Iris pigment epithelial cell (primary cell): ENCODE measurements around the gene FCHSD2.
"Not testable (repeated sequence)": the region's sequence is repeated elsewhere in the genome, so short reads cannot be mapped to it uniquely, and the experiment has no call there.

Experiments used
- DNase-seq: peaks from one replicate; pipeline ENCODE4 v3.0.0-alpha.2; 2011; ENCODE audit warnings: low read depth

Gene FCHSD2

GRCh38 chr11:73058989-73059674, 83.0 kb downstream of the FCHSD2 start:
- no peak for DNase-seq

DNA sequence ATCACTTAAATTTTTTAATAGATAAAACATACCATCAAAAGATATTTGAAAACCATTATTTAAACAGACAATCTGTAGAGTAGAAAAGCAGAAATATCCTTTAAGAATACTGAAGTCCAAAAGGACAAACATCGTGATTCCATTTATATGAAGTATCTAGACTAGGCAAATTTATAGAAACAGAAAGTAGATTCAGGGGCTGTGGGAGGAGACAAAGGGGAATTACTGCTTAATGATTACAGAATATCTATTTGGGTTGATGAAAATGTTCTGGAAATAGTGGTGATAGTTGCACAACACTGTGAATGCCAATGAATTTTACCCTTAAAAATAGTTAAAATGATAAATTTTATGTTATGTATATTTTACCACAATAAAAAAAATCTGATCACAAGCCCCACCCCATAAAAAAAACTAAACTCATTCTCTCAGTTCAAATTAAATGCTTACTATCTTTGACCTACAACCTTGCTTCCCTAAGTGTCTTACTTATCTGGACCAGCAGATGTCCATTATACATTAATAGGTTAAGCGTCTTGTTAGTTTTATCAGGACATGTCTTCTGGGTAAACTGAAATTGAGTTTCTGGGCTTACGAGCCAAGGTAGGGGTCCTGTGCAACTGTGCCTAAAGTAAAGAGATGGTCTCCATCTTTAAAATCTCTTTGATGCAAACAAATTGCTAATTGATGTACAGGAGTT, 86.3 kb downstream of the FCHSD2 start:
- DNase-seq = no peak

- DNase-seq = no peak
Measured at GRCh38 chr11:73055002-73055401, 87.1 kb downstream of the FCHSD2 start.

DNA sequence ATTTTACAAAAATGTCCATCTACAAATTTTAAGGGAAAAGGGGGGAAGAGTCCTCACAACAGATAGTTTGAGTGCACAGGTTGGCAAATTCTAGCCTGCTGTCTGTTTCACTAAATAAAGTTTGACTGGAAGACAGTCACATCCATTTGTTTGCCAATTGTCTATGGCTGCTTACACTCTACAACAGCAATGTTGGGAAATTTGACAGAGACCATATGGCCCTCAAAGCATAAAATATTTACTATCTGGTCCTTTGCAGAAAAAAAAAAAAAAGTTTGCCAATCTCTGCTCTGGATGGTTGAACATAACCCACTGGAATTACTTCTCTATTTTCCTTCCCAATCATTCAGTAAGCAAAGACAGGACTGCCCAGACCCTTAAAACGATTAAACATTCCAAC, 88.2 kb downstream of the FCHSD2 start:
- DNase-seq = no peak

DNA sequence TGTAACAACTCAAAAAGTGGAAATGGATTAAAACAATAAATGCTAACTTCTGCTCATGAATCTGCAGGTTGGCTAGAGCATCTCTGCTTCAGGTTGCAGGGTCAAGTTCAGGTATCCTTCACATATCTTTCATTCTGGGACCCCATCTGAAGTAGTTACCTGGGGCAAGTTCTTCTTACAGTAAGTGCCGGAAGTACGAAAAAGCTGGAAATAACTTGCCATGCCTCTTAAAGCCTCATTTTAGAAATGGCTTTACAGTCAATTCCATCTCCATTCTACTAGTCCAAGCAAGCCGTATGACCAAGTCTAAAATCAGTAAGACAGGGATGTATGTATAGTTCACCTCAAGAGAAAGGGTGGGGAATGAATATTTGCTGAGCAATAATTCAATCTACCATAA, 93.7 kb downstream of the FCHSD2 start:
- DNase-seq = no peak

DNA sequence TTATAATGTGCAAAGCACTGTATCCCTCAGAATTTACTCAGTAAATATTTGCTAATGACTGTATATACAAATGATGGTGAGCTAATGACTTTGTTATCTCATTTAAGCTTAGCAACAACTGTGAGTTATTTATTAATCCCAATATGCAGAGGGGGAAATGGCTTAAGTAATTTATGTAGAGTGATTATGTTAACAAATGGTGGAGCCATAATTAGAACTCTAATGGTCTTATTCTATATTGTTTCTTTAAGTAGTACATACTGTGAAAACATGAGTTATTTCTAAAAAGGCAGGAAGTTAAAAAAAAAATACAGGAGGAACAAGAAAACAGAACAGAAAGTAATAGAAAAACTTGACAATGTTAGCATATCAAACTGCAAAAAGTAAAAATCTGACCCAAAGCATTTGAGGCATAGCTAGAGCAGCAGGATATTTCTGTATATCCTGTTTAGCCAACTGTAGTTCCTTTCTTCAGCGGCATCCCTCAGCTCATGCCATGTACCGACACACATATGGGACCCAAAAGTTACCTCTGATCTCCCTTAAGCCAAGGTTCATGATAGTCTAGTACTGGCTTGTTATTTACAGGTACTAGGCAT, 94.2 kb downstream of the FCHSD2 start:
- no peak for DNase-seq

GRCh38 chr11:73040046-73040445, 102.1 kb downstream of the FCHSD2 start:
- no peak for DNase-seq

- DNase-seq = no peak
Measured at GRCh38 chr11:73034777-73035176, 107.3 kb downstream of the FCHSD2 start.

- DNase-seq = no peak
Measured at GRCh38 chr11:73034331-73034730, 107.8 kb downstream of the FCHSD2 start.

DNA sequence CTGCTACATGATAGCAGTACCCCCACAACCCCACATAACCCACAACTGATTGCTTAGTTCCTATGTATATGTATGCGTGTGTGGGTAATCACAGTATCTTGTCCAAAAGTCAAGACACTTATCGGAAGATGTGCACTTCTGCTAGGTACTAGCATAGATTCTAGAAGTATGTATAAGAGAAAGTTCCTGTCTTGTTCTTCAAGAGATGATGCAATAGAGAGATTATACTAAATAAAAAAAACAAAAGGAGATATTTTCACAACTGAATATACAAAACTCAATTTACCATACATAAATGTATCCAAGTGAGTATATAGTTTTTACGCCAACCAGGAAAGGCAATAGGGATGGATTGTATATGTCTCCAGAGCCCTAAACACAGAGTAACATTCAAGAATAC, 112.0 kb downstream of the FCHSD2 start:
- DNase-seq = no peak

GRCh38 chr11:73029403-73029802, 112.7 kb downstream of the FCHSD2 start:
- no peak for DNase-seq

DNA sequence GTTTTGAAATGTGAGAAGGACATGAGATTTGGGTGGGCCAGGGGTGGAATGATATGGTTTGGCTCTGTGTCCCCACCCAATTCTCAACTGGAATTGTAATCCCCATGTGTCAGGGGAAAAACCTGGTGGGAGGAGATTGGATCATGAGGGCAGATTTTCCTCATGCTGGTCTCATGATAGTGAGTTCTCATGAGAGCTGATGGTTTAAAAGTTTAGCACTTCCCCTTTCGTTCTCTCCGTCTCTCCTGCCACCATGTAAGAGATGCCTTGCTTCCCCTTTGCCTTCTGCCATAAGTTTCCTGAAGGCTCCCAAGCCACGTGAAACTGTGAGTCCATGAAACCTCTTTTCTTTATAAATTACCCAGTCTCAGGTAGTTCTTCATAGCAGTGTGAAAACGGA, 113.5 kb downstream of the FCHSD2 start:
- no peak for DNase-seq

- not testable (repeated sequence) for DNase-seq
Measured at GRCh38 chr11:73027840-73028239, 114.3 kb downstream of the FCHSD2 start.

DNA sequence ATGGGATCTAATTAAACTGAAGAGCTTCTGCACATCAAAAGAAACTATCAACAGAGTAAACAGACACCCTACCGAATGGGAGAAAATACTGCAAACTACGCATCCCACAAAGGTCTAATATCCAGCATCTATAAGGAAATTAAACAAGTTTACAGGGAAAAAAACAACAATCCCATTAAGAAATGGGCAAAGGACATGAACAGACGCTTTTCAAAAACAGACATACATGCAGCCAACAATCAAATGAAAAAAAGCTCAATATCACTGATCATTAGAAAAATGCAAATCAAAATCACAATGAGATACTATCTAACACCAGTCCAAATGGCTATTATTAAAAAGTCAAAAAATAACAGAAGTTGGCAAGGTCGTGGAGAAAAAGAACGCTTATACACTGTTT, 117.5 kb downstream of the FCHSD2 start:
- no peak for DNase-seq

DNA sequence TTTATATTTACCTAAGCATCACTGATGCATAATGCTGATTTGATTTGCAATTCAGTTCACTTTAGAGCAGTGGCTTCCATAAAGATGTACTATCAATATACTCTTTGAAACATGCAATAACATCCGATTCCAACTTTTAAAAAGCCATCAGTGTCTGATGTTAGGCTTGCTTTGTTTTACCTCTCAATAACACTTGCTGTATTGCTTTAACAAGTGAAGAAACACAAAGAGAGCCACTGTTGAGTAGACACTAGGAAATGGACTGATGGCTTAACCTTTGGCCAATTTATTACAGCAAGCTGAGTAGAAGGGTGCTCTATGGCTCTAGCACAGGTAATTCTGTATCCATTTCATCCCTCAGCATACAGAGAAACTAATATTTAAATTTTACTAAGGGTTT, 122.1 kb downstream of the FCHSD2 start:
- DNase-seq = no peak

GRCh38 chr11:73019449-73019848, 122.7 kb downstream of the FCHSD2 start:
- no peak for DNase-seq

GRCh38 chr11:73018856-73019255, 123.3 kb downstream of the FCHSD2 start:
- no peak for DNase-seq

DNA sequence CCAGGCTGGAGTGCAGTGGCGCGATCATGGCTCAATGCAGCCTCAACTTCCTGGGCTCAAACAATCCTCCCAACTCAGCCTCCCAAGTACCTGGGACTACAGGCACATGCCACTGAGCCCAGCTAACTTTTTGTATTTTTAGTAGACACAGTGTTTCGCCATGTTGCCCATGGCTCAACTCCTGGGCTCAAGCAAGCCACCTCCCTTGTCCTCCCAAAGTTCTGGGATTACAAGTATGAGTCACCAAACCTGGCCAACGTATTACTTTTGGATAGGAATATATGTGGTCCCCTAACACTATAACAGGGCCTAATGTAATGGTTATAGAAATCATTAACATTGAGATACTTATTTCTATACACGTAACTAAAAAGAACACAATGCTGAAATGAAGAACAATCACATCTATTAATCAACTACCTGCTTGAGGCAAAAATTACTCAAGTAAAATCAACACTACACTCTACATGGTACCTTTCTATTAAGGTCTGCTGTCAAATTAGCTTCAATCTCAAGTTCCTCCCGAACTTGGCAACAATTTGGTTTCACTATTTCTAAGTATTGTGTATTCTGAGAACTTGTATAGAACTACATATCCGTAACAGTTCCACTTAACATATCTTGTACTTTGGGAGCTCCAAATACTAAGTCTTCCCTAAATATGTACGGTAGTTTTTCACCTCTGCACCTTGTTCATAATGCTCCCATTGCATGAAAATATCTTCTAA, 124.9 kb downstream of the FCHSD2 start:
- DNase-seq = no peak

DNA sequence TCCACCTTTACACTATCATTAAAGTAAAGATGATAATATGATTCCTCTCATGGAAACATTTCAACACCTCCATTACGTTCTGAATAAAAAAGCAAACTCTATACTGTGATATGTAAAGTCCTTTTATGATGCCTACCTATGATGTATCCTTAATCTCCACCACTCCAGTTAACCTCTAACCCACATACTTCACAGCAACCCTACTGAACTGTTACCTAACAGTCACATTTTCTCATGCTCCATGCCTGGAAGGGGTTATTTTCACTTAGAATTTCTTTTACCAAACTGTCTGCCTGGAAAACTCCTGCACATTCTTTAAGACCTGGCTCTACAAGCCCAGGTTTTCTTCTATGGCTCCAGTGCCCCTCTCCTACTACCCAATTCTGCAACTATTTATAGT, 129.1 kb downstream of the FCHSD2 start:
- DNase-seq = no peak

DNA sequence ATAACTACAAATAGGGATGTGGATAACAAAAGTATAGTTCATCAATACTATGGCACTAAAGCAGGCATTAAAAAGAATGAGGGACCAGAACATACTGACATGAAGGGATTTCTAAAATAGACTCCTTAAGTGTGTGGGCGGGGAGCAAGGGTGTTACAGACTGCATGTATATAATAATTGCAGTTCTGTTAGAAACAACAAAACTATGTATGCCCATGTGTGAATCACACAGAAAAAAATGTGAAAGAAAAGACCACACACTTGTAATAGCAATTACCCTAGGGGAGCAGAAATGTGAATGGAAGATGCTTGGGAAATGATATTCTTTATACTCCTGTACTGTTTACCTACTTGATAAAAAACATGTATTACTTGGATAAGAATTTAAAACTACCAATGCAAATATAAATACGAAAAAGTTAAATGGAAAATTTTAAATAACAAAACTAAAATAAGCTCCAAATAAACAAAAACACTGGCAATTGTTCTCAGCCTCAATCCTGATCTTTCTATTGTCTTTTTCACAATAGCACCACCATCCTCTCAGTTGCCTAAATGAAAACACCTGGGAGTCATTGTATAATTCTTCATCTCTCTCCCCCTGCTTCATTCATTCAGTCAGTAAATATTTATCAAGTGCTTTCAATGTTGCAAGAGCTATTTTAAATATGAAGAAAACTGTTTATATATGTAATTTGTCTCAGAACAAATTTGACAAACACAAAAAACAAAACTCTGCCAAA, 129.8 kb downstream of the FCHSD2 start:
- DNase-seq = peak; percentile 48

DNA sequence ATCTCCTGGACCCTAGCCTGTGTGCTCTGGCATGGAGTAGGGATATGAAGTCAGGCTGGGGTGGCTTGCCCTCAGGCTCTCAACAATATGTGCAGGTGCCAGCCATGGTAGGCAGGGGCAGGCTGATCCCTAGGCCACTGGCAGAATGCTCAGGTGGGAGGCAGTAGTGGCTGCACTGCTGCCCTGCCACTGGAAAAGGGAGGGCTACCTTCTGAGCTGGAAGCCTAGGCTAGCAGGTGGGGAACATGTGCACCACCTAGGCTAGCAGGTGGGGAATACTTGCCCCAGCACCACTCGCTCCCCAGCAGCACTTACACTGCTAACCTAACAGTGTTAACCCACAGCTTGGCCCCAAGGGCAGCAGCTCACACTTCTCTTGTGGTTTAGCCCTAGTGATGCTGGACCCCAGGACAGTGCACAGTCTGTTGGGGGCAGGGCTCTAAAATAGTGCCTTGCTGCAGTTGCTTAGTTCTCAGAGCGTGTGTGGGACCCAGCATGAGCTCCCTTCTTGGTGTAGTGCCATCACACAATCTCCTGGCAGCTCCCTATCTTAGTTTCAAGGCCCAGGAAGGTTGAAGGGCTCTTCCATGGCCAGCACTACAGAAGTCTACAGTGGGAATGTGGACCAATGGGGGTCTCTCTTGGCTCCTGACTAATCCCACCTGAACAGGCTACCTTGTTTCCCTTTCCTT, 130.8 kb downstream of the FCHSD2 start:
- DNase-seq = no peak

- no peak for DNase-seq
Measured at GRCh38 chr11:73009972-73010371, 132.1 kb downstream of the FCHSD2 start.
